GM12892 (cell line): Measurements from ENCODE around the gene SBNO1.

Experiments
- POLR2A ChIP-seq: IDR thresholded peaks from 2 replicates; pipeline ENCODE4 v1.6.1; 2011; ENCODE audit warnings: low read depth, low read length, control low read depth
- POLR2AphosphoS5 ChIP-seq: IDR thresholded peaks from 2 replicates; pipeline ENCODE4 v1.6.1; 2011; ENCODE audit warnings: low read depth, low read length, control low read depth
- TAF1 ChIP-seq: IDR thresholded peaks from 2 replicates; pipeline ENCODE4 v1.6.1; 2011; ENCODE audit warnings: low read depth, mild to moderate bottlenecking, control low read depth, low read length, borderline replicate concordance

- TF ChIP-seq POLR2AphosphoS5: peak; percentile 54; the same call in 1 of the 2 replicates
- TF ChIP-seq POLR2A: peak; percentile 54
- TF ChIP-seq TAF1: no peak
Observed at GRCh38 chr12:123388177-123388950, 23.7 kb upstream of the SBNO1 start.
